Osteocyte (in vitro differentiated cells): Measurements from ENCODE around the gene MTA3. TPM values are rescaled to one million over a fixed set of nuclear protein-coding genes. Genes with fewer than 3 reads are reported as not detected.
"Not testable (repeated sequence)": the region's sequence is repeated elsewhere in the genome, so short reads cannot be mapped to it uniquely, and the experiment has no call there.

Experiments
- DNase-seq: peaks from one replicate; pipeline ENCODE4 v3.0.0; 2021; ENCODE audit warnings: mixed read lengths; ENCODE audit not compliant: unreplicated experiment; ENCODE audit errors: extremely low spot score
- H3K27ac Mint-ChIP-seq: one replicate; pipeline ENCODE4 v1.8.0; 2021; ENCODE audit warnings: mild to moderate bottlenecking, mixed read lengths; ENCODE audit not compliant: unreplicated experiment
- H3K27me3 Mint-ChIP-seq: one replicate; pipeline ENCODE4 v1.8.0; 2021; ENCODE audit warnings: mixed read lengths; ENCODE audit not compliant: unreplicated experiment
- H3K36me3 Mint-ChIP-seq: one replicate; pipeline ENCODE4 v1.8.0; 2021; ENCODE audit warnings: mixed read lengths; ENCODE audit not compliant: unreplicated experiment
- H3K4me1 Mint-ChIP-seq: one replicate; pipeline ENCODE4 v1.8.0; 2021; ENCODE audit warnings: mixed read lengths; ENCODE audit not compliant: unreplicated experiment
- H3K4me3 Mint-ChIP-seq: one replicate; pipeline ENCODE4 v1.8.0; 2021; ENCODE audit warnings: mild to moderate bottlenecking, moderate library complexity, mixed read lengths; ENCODE audit not compliant: unreplicated experiment
- H3K9me3 Mint-ChIP-seq: one replicate; pipeline ENCODE4 v1.8.0; 2021; ENCODE audit warnings: mixed read lengths; ENCODE audit not compliant: unreplicated experiment
- total RNA-seq: library from RNA; stranded (reverse); gene quantifications from 2 replicates; pipeline ENCODE4 v1.2.1, GENCODE V29; 2021
- TF ChIP-seq, protein P1 (sequence below): fragments of 200-600 bp; sonication (generic); IDR thresholded peaks from 2 replicates; pipeline ENCODE4 v1.5.0; 2021; ENCODE audit warnings: antibody characterized with exemption, mild to moderate bottlenecking, moderate library complexity

The MTA3 gene
- total RNA-seq, 1 donor from 2014 or later = 49.2 TPM

DNA sequence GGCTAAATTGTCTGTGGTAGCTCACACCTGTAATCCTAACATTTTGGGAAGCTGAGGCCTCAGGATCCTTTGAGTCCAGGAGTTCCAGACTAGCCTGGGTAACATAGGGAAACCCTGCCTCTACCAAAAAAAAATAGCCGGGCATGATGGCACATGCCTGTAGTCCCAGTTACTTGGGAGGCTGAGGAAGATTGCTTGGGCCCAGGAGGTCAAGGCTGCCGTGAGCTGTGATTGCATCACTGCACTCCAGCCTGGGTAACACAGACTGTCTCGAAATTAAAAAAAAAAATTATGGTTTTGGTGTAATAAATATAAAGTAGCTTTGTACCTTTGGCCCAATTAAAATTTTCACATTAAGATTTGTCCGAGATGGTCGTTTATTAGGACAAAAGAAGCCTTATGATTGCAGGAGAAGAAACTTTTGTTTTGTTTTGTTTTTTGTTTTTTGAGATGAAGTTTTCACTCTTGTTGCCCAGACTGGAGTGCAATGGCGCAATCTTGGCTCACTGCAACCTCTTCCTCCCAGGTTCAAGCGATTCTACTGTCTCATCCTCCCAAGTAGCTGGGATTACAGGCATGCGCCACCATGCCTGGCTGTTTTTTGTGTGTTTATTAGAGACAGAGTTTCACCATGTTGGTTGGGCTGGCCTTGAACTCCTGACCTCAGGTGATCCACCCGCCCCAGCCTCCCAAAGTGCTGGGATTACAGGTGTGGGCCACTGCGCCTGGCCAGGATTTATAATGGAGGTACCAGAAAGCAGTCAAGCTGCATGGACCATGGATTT is 4.1 kb downstream of the MTA3 start:
- H3K36me3 Mint-ChIP-seq = peaks cover 20% of the 10 kb centered on the region
- no peaks in the 10 kb centered on the region for H3K27me3 Mint-ChIP-seq
- no peaks in the 10 kb centered on the region for H3K9me3 Mint-ChIP-seq
- TF ChIP-seq, protein P1, sequence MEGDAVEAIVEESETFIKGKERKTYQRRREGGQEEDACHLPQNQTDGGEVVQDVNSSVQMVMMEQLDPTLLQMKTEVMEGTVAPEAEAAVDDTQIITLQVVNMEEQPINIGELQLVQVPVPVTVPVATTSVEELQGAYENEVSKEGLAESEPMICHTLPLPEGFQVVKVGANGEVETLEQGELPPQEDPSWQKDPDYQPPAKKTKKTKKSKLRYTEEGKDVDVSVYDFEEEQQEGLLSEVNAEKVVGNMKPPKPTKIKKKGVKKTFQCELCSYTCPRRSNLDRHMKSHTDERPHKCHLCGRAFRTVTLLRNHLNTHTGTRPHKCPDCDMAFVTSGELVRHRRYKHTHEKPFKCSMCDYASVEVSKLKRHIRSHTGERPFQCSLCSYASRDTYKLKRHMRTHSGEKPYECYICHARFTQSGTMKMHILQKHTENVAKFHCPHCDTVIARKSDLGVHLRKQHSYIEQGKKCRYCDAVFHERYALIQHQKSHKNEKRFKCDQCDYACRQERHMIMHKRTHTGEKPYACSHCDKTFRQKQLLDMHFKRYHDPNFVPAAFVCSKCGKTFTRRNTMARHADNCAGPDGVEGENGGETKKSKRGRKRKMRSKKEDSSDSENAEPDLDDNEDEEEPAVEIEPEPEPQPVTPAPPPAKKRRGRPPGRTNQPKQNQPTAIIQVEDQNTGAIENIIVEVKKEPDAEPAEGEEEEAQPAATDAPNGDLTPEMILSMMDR = no peak
- no peak overlapping the region for H3K27ac Mint-ChIP-seq
- H3K4me3 Mint-ChIP-seq = no peak overlapping the region
- DNase-seq = no peak
- H3K4me1 Mint-ChIP-seq = peaks cover 23% of the 10 kb centered on the region

- TF ChIP-seq, protein P1 = no peak
- DNase-seq = no peak
- Mint-ChIP-seq H3K4me3 (no peak overlapping the region), H3K9me3 (no peaks in the 10 kb centered on the region), H3K27me3 (no peaks in the 10 kb centered on the region), H3K36me3 (peaks cover 20% of the 10 kb centered on the region), H3K27ac (no peak overlapping the region), H3K4me1 (peaks cover 17% of the 10 kb centered on the region)
These were observed 4.8 kb downstream of the MTA3 start for GRCh38 chr2:42573256-42573655.

- H3K27me3 Mint-ChIP-seq = no peaks in the 10 kb centered on the region
- H3K4me1 Mint-ChIP-seq = peaks cover 5% of the 10 kb centered on the region
- no peaks in the 10 kb centered on the region for H3K9me3 Mint-ChIP-seq
- no peak for DNase-seq
- H3K27ac Mint-ChIP-seq = no peak overlapping the region
- TF ChIP-seq, protein P1 = no peak
- peaks cover 32% of the 10 kb centered on the region for H3K36me3 Mint-ChIP-seq
- H3K4me3 Mint-ChIP-seq = no peak overlapping the region
These were observed 7.1 kb downstream of the MTA3 start for GRCh38 chr2:42575458-42576064.

DNA sequence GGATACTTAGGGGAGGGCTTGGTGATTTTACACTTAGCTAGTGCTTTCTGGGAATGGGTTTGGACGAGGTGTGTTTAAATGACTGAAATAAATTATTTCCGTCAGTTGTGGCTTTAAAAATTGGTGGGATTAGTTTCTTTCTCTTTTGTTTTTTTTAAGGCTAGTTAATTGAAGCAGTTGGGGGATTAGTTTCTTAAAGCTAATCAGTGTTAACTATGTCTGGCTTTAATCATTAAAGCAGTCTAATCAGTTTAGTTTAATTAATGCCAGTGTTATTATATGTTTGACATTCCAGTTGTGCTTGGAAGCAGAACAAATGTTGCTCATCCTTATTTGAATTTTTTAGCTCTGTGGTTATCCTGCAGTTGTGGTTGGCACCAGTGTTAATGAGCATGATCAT is 10.2 kb downstream of the MTA3 start:
- no peaks in the 10 kb centered on the region for H3K9me3 Mint-ChIP-seq
- H3K27me3 Mint-ChIP-seq = no peaks in the 10 kb centered on the region
- no peak overlapping the region for H3K4me3 Mint-ChIP-seq
- no peak for DNase-seq
- peaks cover 3% of the 10 kb centered on the region for H3K4me1 Mint-ChIP-seq
- H3K36me3 Mint-ChIP-seq = peaks cover 44% of the 10 kb centered on the region
- TF ChIP-seq, protein P1 = no peak
- H3K27ac Mint-ChIP-seq = no peak overlapping the region

DNA sequence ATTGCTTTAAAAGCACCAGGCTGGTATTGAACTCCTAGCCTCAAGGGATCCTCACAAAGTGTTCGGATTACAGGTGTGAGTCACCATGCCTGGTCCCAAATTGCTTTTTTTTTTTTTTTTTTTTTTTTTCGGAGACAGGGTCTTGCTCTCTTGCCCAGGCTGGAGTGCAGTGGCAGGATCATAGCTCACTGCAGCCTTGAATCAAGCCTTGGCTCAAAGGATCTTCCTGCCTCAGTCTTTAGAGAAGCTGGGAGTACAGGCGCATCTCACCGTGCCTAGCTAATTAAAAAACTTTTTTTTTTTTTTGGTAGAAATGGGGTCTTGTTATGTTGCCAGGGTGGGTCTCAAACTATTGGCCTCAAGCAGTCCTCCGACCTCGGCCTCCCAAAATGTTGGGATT is 12.8 kb downstream of the MTA3 start:
- Mint-ChIP-seq H3K36me3 (peaks cover 36% of the 10 kb centered on the region), H3K27me3 (no peaks in the 10 kb centered on the region), H3K4me1 (no peaks in the 10 kb centered on the region), H3K27ac (no peak overlapping the region), H3K4me3 (no peak overlapping the region), H3K9me3 (no peaks in the 10 kb centered on the region)
- DNase-seq = no peak
- TF ChIP-seq, protein P1 = no peak

- H3K4me1 Mint-ChIP-seq, H3K9me3 Mint-ChIP-seq, H3K27ac Mint-ChIP-seq, H3K4me3 Mint-ChIP-seq, H3K27me3 Mint-ChIP-seq: not testable (repeated sequence)
- peak; percentile 13 for DNase-seq
- peaks cover 35% of the 10 kb centered on the region for H3K36me3 Mint-ChIP-seq
These were observed 16.2 kb downstream of the MTA3 start for GRCh38 chr2:42584628-42585027.
